Measurements from ENCODE around the gene BUB1B.

BUB1B gene

GRCh38 chr15:40258544-40258943 is 97.7 kb downstream of the BUB1B start:
- Histone ChIP-seq H3K36me3 (ENCODE audit: control insufficient read depth in 2 of 2, insufficient read depth in 2 of 2, low read length in 2 of 2) (no peaks in the 10 kb centered on the region), H3K4me1 (ENCODE audit: control insufficient read depth, insufficient read depth, low read length) (peaks cover 1% of the 10 kb centered on the region), H3K9ac (ENCODE audit: low read length in 2 of 2) (no peak overlapping the region), H3K27me3 (ENCODE audit: control insufficient read depth in 1 of 2, insufficient read depth in 2 of 2, low read length in 2 of 2) (peaks cover 4 to 6% of the 10 kb centered on the region in 2 donors), H3K9me3 (ENCODE audit: control insufficient read depth in 2 of 2, low read length in 2 of 2) (no peaks in the 10 kb centered on the region), H3K27ac (ENCODE audit: low read length) (no peak overlapping the region), H3K4me3 (ENCODE audit: low read length in 2 of 2) (no peak overlapping the region)

GRCh38 chr15:40259021-40259420 is 98.2 kb downstream of the BUB1B start:
- Histone ChIP-seq H3K4me1 (ENCODE audit: control insufficient read depth, insufficient read depth, low read length) (no peaks in the 10 kb centered on the region), H3K4me3 (ENCODE audit: low read length in 2 of 2) (no peak overlapping the region), H3K9me3 (ENCODE audit: control insufficient read depth in 2 of 2, low read length in 2 of 2) (no peaks in the 10 kb centered on the region), H3K27ac (ENCODE audit: low read length) (no peak overlapping the region), H3K9ac (ENCODE audit: low read length in 2 of 2) (no peak overlapping the region), H3K27me3 (ENCODE audit: control insufficient read depth in 1 of 2, insufficient read depth in 2 of 2, low read length in 2 of 2) (peaks cover 4 to 6% of the 10 kb centered on the region in 2 donors), H3K36me3 (ENCODE audit: control insufficient read depth in 2 of 2, insufficient read depth in 2 of 2, low read length in 2 of 2) (no peaks in the 10 kb centered on the region)

GRCh38 chr15:40263024-40263754 is 102.3 kb downstream of the BUB1B start:
- Histone ChIP-seq H3K4me3 (ENCODE audit: low read length in 2 of 2) (no peak overlapping the region), H3K9me3 (ENCODE audit: control insufficient read depth in 2 of 2, low read length in 2 of 2) (no peaks in the 10 kb centered on the region), H3K4me1 (ENCODE audit: control insufficient read depth, insufficient read depth, low read length) (peaks cover 4% of the 10 kb centered on the region), H3K9ac (ENCODE audit: low read length in 2 of 2) (no peak overlapping the region), H3K27ac (ENCODE audit: low read length) (no peak overlapping the region), H3K36me3 (ENCODE audit: control insufficient read depth in 2 of 2, insufficient read depth in 2 of 2, low read length in 2 of 2) (no peaks in the 10 kb centered on the region), H3K27me3 (ENCODE audit: control insufficient read depth in 1 of 2, insufficient read depth in 2 of 2, low read length in 2 of 2) (peaks cover 2 to 3% of the 10 kb centered on the region in 2 donors)

- peaks cover 4% of the 10 kb centered on the region for H3K4me1 ChIP-seq (ENCODE audit: control insufficient read depth, insufficient read depth, low read length)
- H3K27ac ChIP-seq (ENCODE audit: low read length): no peak overlapping the region
- H3K9ac ChIP-seq (ENCODE audit: low read length in 2 of 2): no peak overlapping the region
- H3K27me3 ChIP-seq (ENCODE audit: control insufficient read depth in 1 of 2, insufficient read depth in 2 of 2, low read length in 2 of 2): no peaks in the 10 kb centered on the region
- no peak overlapping the region for H3K4me3 ChIP-seq (ENCODE audit: low read length in 2 of 2)
- no peaks in the 10 kb centered on the region for H3K36me3 ChIP-seq (ENCODE audit: control insufficient read depth in 2 of 2, insufficient read depth in 2 of 2, low read length in 2 of 2)
- no peaks in the 10 kb centered on the region for H3K9me3 ChIP-seq (ENCODE audit: control insufficient read depth in 2 of 2, low read length in 2 of 2)
These were observed 103.7 kb downstream of the BUB1B start for GRCh38 chr15:40264321-40265153.

GRCh38 chr15:40265355-40265754 is 104.5 kb downstream of the BUB1B start:
- no peak overlapping the region for H3K9ac ChIP-seq (ENCODE audit: low read length in 2 of 2)
- no peak overlapping the region for H3K27ac ChIP-seq (ENCODE audit: low read length)
- no peaks in the 10 kb centered on the region for H3K36me3 ChIP-seq (ENCODE audit: control insufficient read depth in 2 of 2, insufficient read depth in 2 of 2, low read length in 2 of 2)
- H3K4me1 ChIP-seq (ENCODE audit: control insufficient read depth, insufficient read depth, low read length): peaks cover 4% of the 10 kb centered on the region
- H3K27me3 ChIP-seq (ENCODE audit: control insufficient read depth in 1 of 2, insufficient read depth in 2 of 2, low read length in 2 of 2): no peaks in the 10 kb centered on the region
- no peaks in the 10 kb centered on the region for H3K9me3 ChIP-seq (ENCODE audit: control insufficient read depth in 2 of 2, low read length in 2 of 2)
- H3K4me3 ChIP-seq (ENCODE audit: low read length in 2 of 2): no peak overlapping the region

GRCh38 chr15:40265875-40266274 is 105.0 kb downstream of the BUB1B start:
- Histone ChIP-seq H3K4me3 (ENCODE audit: low read length in 2 of 2) (no peak overlapping the region), H3K36me3 (ENCODE audit: control insufficient read depth in 2 of 2, insufficient read depth in 2 of 2, low read length in 2 of 2) (no peaks in the 10 kb centered on the region), H3K27me3 (ENCODE audit: control insufficient read depth in 1 of 2, insufficient read depth in 2 of 2, low read length in 2 of 2) (no peaks in the 10 kb centered on the region), H3K27ac (ENCODE audit: low read length) (no peak overlapping the region), H3K4me1 (ENCODE audit: control insufficient read depth, insufficient read depth, low read length) (peaks cover 4% of the 10 kb centered on the region), H3K9me3 (ENCODE audit: control insufficient read depth in 2 of 2, low read length in 2 of 2) (no peaks in the 10 kb centered on the region), H3K9ac (ENCODE audit: low read length in 2 of 2) (no peak overlapping the region)

GRCh38 chr15:40266828-40267304 is 106.0 kb downstream of the BUB1B start:
- Histone ChIP-seq H3K27ac (ENCODE audit: low read length) (no peak overlapping the region), H3K36me3 (ENCODE audit: control insufficient read depth in 2 of 2, insufficient read depth in 2 of 2, low read length in 2 of 2) (no peaks in the 10 kb centered on the region), H3K27me3 (ENCODE audit: control insufficient read depth in 1 of 2, insufficient read depth in 2 of 2, low read length in 2 of 2) (no peaks in the 10 kb centered on the region), H3K9me3 (ENCODE audit: control insufficient read depth in 2 of 2, low read length in 2 of 2) (no peaks in the 10 kb centered on the region), H3K9ac (ENCODE audit: low read length in 2 of 2) (no peak overlapping the region), H3K4me1 (ENCODE audit: control insufficient read depth, insufficient read depth, low read length) (peaks cover 4% of the 10 kb centered on the region), H3K4me3 (ENCODE audit: low read length in 2 of 2) (no peak overlapping the region)

GRCh38 chr15:40267670-40268069 is 106.8 kb downstream of the BUB1B start:
- H3K4me1 ChIP-seq (ENCODE audit: control insufficient read depth, insufficient read depth, low read length): peaks cover 4% of the 10 kb centered on the region
- no peak overlapping the region for H3K9ac ChIP-seq (ENCODE audit: low read length in 2 of 2)
- H3K36me3 ChIP-seq (ENCODE audit: control insufficient read depth in 2 of 2, insufficient read depth in 2 of 2, low read length in 2 of 2): no peaks in the 10 kb centered on the region
- no peak overlapping the region for H3K4me3 ChIP-seq (ENCODE audit: low read length in 2 of 2)
- no peak overlapping the region for H3K27ac ChIP-seq (ENCODE audit: low read length)
- H3K27me3 ChIP-seq (ENCODE audit: control insufficient read depth in 1 of 2, insufficient read depth in 2 of 2, low read length in 2 of 2): no peaks in the 10 kb centered on the region
- H3K9me3 ChIP-seq (ENCODE audit: control insufficient read depth in 2 of 2, low read length in 2 of 2): no peaks in the 10 kb centered on the region

GRCh38 chr15:40269604-40270003 is 108.7 kb downstream of the BUB1B start:
- Histone ChIP-seq H3K9me3 (ENCODE audit: control insufficient read depth in 2 of 2, low read length in 2 of 2) (no peaks in the 10 kb centered on the region), H3K36me3 (ENCODE audit: control insufficient read depth in 2 of 2, insufficient read depth in 2 of 2, low read length in 2 of 2) (no peaks in the 10 kb centered on the region), H3K4me1 (ENCODE audit: control insufficient read depth, insufficient read depth, low read length) (peaks cover 6% of the 10 kb centered on the region), H3K27me3 (ENCODE audit: control insufficient read depth in 1 of 2, insufficient read depth in 2 of 2, low read length in 2 of 2) (no peaks in the 10 kb centered on the region), H3K27ac (ENCODE audit: low read length) (no peak overlapping the region), H3K4me3 (ENCODE audit: low read length in 2 of 2) (no peak overlapping the region), H3K9ac (ENCODE audit: low read length in 2 of 2) (no peak overlapping the region)

- no peak overlapping the region for H3K9ac ChIP-seq (ENCODE audit: low read length in 2 of 2)
- H3K27ac ChIP-seq (ENCODE audit: low read length): no peak overlapping the region
- no peaks in the 10 kb centered on the region for H3K9me3 ChIP-seq (ENCODE audit: control insufficient read depth in 2 of 2, low read length in 2 of 2)
- peaks cover 7% of the 10 kb centered on the region for H3K4me1 ChIP-seq (ENCODE audit: control insufficient read depth, insufficient read depth, low read length)
- no peaks in the 10 kb centered on the region for H3K27me3 ChIP-seq (ENCODE audit: control insufficient read depth in 1 of 2, insufficient read depth in 2 of 2, low read length in 2 of 2)
- no peak overlapping the region for H3K4me3 ChIP-seq (ENCODE audit: low read length in 2 of 2)
- H3K36me3 ChIP-seq (ENCODE audit: control insufficient read depth in 2 of 2, insufficient read depth in 2 of 2, low read length in 2 of 2): no peaks in the 10 kb centered on the region
These were observed 109.6 kb downstream of the BUB1B start for GRCh38 chr15:40270246-40270995.
